Stimulated activated CD8-positive, alpha-beta memory T cell treated with anti-CD3 and anti-CD28 coated beads, Interleukin-7, amount 100 ng/mL, for 4 hours (primary cell): Measurements from ENCODE around the gene PSRC1.
A peak's percentile ranks its signal among the peaks of the same experiment; 100 is the strongest.
"Not testable (repeated sequence)": the region's sequence is repeated elsewhere in the genome, so short reads cannot be mapped to it uniquely, and the experiment has no call there.

Experiments used
- DNase-seq, 2 donors: peaks; one replicate each; pipeline ENCODE4 v3.0.0-alpha.2; 2020; ENCODE audit warnings: low read depth in 2 of 2

The PSRC1 gene

DNA sequence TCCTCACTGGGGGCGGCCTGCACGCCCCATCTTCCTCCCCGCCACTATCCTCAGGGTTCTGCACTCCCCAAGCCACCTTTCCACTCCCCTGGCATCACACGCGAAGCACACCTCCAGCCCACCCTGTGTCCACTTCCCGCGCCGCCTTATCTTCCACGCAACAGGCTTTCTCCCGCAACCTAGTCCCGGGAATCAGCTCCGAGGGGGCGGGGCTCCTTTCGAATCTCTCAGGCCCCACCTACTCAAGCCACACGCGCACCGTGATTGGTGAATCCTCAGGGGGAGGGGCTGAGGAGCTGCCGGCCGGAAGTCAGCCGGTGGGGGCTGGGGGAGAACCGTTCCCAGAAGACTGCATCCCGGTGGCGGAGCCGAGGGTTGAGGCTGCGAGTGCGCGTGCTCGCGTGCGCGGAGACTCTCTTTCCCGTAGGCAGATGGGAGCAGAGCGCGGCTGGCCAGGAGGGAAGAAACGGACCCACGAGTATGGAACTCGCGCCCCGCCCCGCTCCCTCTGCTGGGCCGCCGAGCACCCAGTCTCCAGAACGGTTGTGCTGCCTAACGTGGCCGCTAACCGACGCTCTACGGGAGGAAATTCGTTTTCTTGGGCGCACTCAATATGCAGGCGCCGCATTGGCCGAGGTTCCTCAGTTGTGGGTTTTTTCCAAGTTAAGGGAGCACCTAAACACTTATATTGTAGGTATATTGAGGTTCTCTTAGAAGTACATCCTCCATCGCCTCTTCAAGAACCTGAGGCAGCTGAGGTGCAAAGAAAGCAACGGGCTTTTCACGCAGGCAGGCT, at the start of gene PSRC1:
Gene PSRC1 (minus strand): TSS at position 194 of the 796 bp plus-strand sequence.
- peak; percentile 81 to 82 for DNase-seq

DNA sequence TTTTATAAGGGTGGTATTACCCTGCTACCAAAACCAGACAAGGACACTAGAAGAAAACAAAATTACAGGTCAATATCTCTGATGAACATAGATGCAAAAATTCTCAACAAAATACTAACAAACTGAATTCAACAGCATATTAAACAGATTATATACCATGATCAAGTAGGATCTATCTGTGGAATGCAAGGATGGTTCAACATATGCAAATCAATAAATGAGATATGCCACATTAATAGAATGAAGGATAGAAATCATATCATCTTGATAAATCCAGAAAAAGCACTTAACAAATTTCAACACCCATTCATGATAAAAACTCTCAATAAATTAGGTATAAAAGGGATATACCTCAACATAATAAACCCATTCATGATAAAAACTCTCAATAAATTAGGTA, 48.2 kb upstream of the PSRC1 start:
- no peak for DNase-seq

DNA sequence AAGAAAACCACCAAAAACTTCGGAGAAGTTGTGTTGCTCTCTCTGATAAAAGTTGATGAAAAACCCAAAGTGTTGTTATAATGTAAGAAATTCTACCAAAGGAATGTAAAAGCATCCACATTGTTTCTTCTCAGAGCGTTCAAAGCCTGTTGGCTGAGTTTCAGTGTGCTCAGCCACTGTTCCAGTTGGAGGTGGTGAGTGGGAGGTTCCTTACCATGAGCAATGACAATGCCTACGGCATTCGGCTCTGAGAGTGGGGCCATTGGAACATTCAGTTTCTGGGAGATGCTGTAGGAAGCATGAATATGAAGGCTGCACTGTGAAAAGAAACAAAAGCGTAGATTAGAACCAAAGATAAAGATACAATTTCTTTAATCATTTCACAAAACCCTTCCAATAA, 44.3 kb upstream of the PSRC1 start:
- no peak for DNase-seq

DNA sequence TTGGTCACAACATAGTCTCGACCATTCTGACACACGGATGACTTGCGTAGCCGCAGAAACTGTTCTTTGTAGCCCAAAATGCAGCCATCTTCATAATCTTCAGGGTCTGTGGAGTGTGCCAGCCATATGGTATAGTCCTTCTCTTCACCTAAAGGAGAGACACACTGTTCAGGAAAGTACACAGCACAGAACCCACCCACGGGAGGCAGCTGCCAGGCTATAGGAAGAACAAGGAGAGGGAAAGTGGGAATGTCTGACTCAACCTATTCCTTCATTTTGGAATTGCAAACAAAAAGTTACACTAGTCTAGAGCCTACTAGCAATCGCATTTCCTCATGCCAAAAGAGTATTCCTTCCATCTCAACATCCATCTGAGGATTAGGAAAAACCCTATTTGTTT, 40.0 kb upstream of the PSRC1 start:
- DNase-seq = no peak

DNA sequence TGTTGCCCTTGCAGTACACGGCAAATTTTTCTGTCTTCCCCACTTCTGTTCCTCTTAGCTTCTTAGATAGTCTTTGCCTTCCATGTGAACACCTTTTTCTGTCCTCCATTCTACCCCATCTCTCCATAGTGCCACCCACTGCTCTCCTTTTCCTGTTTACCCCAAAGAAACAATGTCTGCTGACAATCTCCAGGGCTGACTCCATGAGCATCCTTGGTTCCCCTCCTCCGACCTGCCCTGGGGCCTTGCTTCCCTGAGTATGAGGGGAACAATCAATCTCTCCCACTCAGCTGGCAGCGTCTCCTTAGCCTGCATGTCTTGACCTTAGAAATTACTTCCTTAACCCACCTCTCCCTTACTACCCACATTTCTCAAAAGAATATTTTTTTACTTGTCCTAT, 36.2 kb upstream of the PSRC1 start:
- no peak for DNase-seq

DNA sequence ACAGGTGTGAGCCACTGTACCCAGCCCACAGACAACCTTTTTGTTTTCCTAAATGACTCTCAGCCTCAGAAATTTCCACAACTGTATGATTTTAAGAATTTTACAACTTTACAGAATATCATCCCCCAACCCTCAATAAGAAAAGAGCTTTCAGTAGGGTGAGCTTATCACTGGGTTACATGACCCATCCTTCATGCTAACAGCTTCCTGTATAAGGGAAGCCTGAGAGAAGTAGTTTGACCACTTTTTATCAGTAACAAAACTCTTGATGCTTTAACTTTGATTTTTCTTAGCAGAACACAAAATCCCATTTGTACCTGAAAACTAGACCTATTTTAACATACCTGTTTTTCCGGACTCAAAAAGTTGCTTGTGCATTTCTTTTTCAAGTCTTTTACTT, 33.6 kb upstream of the PSRC1 start:
- DNase-seq = no peak

DNA sequence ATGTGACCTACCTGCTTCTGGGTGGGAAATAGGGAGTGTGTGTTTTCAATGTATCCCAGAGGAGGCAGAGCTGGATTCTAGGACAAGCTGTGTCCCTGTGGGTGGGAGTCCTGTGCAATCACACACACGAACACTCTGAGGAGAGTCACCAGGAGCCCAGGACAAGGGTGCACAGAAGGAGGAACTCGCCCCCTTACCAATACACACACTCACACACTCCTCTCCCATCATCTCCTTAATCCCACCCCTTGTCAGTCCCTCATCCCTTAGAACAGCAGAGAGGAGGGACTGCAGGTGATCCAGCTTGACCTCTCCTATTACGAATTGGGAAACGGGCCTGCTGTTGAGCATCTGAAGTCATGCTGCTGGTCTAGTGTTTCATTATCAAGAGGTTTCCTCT, 32.3 kb upstream of the PSRC1 start:
- no peak for DNase-seq

DNA sequence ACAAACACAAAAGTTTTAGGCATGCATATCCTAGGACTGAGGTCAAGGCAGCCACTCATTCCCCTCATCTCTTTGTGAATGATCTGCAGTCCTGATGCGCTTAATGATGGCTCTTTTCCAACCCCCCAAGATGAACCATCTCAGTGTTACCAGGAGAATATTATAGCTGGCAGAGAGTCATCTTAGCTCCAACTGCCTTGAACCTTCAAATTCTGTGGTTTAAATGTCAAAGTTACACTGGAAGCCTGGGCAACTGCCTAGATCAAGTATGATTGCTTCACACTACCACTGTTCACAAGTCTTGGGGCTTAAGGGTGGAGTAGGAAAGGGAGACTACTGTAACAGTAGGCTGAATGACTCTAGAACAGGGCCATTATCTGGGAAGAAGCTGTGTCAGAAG, 31.9 kb upstream of the PSRC1 start:
- DNase-seq = no peak

DNA sequence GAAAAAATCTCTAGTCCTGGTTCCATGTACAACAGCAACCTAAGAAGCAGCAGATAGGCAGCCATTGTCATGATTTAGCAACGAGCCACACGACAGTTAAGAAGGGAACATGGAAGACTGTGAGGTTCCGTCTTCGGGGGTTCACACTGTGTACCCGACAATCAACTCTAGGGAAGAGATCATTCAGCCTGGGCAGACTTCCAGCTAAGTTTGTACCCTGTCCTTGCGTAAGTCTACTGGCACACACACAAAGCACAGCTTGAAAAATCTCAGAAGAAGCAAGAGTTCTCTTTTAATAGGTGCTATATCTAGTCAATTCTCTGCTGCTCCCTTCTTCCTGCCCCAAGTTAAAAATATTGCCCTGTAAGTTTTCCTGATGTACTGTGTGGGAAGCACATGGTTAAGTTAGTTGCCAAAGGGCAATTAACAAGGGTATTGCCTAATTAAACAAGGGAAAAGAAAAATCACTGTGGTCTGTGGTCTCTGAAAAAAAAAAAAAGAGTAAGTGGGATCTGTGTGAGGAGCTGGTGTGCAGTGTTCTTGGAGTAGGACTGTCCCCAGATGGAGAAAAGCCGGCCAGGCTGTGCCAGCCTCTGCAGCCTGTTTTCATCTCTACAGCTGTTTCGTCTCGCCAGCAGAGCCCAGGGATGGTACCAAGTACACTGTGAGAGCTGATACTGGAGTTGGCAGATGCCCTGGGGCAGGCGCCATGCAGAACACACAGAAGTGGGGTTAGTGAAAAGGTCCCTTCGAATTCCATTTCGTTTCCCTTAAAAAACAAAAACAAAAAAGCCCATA, 30.2 kb upstream of the PSRC1 start:
- DNase-seq = no peak

DNA sequence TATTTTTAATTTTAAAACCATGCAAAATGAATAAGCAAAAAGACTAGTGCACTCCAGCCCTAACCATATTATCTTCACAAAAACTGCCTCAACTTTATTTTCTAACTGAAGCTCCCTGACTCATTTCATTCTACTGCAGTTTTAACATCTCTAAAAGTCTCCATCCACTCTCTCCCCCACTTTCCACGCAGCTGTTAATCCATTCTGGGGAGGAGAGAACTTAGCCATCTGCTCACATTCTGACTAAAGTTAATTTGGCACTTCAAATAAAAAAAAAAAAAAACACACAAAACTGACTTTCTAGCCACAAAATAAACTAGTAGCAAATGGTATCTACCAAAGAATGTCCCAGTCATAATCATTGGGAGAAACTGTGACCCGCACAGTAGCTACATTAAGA, 29.3 kb upstream of the PSRC1 start:
- DNase-seq = no peak

DNA sequence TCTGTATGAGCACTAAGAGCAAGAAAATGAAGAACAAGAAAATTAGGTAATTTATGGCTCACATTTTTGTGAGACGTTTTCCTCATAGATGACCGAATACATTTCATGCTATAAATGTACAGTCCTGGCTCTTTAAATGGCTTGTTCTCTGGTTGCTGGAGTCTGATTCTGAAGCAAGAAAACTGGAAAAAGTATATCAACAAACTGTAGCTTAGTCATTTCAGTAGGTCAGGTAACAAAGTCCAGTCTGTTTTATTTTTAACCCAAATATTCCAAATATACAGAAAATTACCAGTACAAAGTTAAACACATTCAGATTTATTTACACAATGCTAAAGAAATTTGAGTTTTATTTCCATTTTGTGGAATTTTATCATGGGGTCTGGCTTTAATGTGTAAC, 26.4 kb upstream of the PSRC1 start:
- no peak for DNase-seq

DNA sequence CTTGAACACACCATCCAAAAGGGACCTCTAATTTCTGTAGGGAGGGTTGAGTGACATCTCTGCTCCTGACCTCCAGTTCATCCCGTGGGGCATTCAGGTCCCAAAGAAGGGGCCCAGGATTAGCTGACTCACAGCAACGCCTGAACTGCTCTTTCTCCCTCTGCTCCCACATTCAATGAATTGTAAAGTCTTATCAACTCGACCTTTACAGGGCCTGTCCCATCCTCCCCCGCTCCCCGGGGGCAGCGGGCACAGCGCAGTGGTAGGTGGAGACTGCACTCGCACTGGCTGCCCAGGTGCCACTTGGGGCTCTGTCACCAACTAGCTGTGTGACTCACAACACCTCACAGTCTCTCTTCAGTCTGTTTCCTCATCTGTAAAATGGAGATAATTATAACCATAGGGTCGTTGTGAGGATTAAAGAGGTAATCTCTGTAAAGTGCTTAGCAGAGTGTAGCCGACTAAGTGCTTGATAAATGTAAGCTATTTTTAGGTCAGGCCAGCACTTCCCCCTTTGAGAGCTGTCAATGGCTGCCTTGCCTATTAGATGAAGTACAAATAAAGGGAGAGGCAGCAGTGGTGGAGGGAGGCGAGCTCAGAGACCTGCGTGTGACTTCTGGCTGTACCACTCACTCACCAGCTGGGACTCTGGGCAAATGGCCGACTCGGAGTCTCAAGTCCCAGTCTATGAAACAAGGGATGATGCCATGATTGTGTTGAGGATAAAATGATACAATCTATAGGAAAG, 24.5 kb upstream of the PSRC1 start:
- no peak for DNase-seq

DNA sequence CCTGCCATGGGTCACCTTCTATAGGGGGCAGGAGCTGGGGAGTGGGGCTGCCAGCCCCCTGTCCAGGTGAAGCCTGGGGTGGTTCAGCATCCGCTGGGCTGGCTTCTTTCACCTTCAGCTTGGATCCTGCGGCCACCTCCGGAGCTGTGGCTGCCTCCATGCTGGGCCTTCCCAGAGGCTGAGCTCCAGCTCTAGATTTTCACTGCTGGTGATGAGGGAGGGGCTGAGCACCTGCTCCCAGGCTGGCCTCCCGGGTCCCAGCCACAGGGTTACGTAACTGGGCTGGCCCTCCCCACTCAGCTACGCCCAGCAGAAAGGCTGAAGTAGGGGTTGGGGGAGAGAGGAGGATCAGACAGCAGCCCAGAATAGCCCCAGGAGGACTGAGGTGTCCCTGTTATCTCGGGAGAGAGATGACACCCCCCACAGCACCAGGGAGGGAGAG, 23.9 kb upstream of the PSRC1 start, which contains the start of gene MYBPHL:
Gene MYBPHL (minus strand): TSS at position 180 of the 442 bp plus-strand sequence. CDS start 20 bp downstream, at position 160.
- no peak for DNase-seq

DNA sequence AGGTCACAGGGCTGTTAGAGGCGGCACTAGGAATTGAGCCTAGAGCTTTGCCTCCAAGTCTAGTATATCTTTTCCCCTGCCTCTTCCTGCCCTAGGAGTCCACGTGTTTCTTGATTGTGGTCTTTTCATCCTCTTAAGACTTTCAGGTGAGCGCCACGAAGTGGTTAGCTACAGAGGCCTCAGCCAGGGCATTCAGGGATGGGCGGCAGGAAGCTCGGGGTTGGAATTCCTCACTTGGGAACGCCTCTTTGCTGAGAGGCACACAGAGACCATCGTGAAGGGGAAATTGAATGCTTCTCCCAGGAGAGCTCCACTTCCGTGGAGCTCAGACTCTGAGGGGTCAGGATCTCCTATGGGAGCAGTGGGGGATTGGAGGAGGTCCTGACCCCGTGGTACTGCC, 23.0 kb upstream of the PSRC1 start:
- DNase-seq = not testable (repeated sequence)

DNA sequence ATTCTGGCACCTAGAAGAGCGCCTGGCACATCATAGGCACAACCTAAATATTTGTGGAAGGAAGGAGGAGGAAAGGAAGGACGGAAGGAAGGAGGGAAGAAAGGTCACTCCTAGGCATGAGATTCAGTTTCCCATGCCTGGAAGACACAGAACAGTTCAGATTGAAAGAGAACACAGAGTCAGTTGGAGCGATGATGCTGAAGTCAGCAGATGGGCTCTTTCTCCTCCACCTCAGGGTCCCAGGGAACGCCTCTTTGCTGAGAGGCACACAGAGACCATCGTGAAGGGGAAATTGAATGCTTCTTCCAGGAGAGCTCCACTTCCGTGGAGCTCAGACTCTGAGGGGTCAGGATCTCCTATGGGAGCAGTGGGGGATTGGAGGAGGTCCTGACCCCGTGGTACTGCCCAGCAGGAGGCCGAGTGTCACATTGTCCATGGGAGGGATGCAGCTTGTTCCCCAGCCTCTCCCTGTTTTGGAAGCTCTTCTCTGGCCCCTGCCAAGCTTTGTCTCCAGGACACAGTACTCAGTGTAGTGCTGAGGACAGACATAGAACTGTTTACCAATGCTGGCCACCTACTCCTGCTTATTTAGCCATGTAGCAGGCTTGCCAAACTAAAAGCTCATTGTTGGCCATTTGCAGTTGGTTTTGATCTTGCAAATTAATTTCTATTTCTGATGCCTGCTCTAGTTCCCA, 21.4 kb upstream of the PSRC1 start:
- no peak for DNase-seq

DNA sequence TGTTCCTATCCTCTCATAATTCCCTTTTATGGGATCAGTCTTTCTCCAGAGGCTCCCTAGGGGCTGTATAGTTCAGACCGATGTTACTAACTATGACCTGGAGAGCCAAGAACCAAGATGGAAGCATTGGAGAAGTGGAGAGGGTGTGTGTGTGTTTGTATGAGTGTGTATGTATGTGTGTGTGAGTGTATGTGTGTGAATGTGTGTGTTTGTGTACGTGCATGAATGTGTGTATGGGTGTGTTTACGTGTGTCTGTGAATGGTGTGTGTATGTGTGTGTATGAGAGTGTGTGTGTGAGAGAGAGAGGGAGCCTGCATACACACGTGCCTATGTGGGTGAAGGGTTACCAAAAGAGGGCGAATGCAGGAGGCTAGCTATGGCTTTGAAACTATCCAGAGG, 18.9 kb upstream of the PSRC1 start:
- DNase-seq = no peak

DNA sequence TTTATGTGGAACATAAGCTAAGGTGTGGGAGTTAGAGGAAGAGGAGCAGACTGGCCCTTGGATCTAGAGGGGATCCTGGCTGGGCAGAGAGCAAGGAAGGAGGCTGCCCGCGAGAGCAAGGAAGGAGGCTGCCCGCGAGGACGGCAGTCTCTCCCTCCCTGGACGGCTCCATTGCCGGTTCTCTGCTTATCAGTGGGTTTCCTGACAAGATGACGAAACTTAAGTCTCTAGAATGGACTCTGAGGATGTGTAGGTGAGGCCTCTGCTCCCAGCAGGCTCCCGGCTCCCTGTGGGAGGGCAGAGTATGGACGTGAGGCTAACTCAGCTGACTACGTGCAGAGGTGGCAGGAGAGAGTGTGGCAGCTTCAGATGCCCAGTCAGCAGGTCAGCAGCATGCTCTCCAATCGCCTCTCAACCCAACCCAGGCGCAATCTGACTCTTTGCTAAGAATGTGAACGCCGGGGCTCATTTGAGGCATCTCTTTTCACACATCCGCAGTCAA, 17.8 kb upstream of the PSRC1 start:
- DNase-seq = no peak

DNA sequence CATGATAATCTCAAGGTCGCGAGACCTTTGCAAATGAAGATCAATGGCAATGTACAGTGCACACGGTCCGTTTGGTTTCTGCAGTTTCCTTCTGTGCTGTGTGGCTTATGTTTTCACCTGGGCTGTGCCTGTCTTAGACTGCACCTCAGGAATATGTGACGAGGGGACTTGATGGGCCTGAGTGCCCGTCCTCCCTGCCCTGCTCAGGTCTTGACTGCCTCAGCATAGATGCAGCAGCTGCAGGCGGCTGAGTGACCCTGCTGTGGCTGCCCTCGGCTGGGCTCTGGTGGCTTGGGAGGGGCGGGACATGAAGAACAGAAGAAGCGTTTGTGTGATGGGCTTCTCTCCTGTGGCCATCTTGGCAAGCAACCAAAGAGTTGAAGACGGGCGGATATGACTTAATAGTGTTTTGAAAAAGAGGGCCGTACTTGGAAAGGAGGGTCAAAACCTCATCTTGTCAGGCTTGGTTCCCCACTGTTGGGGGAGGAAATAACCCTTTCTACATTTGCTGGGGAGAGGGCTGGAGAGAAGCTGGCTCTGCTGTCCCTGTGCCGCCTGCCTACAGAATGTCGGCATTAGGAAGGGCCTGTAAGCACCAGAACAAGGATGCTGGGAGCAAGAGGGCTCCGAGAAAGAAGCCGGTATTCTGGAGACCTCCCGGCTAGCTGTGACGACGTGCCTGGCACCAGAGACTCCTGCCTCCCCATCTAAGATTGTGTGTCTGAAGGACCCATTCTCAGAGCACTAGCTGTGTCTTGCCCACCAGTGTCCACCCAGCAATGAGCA, 16.8 kb upstream of the PSRC1 start:
- no peak for DNase-seq

DNA sequence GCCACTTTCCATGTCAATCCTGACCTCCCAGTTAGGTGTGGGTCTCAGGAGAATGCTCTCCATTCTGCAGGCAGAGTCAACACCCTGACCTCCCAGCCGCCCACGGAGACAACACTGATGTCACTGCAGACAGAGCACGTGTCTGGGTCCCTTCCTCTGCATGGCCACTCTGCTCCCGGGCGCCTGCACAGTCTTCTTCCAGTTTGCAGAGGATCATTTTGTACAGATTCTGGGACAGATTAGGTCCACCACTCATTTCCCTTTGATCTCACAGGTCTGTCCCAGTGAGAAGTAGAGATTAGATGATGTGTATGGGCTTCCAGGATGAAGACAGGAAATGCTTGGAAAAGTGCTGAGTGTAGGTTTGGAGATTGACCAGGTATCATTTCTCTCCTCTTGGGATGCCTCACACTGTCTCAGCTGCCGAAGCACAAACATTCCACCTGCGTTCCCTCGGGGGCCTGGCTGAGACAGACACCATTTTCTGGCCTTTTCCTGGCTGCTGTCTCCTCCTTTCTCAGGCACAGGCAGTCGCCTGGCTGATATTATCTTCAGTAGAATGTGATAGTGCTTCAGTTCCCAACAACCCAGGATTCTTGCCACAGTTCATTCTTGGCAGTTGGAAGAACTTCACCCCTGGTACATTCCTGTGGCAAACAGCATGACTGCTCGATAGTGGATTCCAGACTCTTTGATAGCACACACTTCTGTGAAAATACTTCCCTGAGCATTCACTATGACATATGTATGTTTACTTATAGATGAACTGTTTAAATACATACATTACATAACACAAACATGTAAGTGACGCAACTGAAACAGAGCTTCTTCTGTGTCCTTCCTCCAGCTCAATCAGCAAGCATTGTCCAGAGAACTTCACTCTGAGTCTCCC, 16.0 kb upstream of the PSRC1 start:
- DNase-seq = no peak

DNA sequence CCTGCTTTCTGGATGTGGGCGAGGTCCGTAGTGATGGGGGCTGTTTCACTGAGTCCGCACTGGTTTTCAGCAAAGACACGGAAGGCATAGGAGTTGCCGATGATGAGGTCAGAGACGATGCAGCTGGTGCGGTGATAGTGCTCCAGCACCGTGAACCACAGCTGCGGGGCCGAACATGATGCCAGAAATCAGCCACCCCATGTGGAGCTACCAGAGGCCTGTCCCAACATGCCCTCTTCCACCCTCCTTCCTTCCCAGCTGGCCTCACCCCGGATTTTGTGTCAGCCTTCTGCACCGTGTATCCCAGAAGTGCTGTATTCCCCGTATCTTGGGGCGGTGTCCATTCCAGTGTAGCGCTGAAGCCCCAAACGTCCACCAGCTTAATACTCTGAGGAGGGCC, 13.8 kb upstream of the PSRC1 start:
- DNase-seq = no peak
